Thyroid gland (tissue), 4 donors: ENCODE data around the gene VCPKMT.

ENCODE experiments used
- POLR2A ChIP-seq, 2 donors: fragments of 450-650 bp; IDR thresholded peaks; one replicate each; pipeline ENCODE4 v1.6.1; 2017; ENCODE audit warnings: antibody characterized with exemption in 2 of 2, mild to moderate bottlenecking in 2 of 2, moderate library complexity in 1 of 2
- TF ChIP-seq, protein P1 (sequence below), 6 experiments: fragments of 200-600 bp in 3 of 6; fragments of 450-650 bp in 3 of 6; sonication (generic) in 3 of 6; IDR thresholded peaks; one replicate each; pipeline ENCODE4 v1.5.1; 2016 to 2019; ENCODE audit warnings: antibody characterized with exemption in 6 of 6, mild to moderate bottlenecking in 2 of 6, inconsistent platforms in 1 of 6, moderate library complexity in 1 of 6

DNA sequence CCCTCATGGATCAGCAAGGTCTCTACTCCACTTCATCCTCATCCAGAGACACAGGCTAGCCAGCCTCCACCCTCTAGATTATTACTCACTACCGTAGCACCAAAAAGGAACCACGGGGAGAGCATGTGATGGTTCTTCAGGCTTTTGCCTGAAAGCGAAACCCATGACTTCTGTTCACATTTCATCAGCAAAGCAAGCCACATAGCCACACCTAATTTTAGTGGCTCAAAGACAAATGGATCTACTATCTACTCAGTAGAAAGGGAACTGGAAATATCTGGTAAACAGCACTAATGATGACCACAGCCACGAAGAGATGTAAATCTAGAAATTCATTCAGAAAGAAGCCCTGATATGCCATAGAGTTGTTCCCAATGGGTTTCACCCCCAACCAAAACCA, 51.4 kb downstream of the VCPKMT start:
- TF ChIP-seq, protein P1, sequence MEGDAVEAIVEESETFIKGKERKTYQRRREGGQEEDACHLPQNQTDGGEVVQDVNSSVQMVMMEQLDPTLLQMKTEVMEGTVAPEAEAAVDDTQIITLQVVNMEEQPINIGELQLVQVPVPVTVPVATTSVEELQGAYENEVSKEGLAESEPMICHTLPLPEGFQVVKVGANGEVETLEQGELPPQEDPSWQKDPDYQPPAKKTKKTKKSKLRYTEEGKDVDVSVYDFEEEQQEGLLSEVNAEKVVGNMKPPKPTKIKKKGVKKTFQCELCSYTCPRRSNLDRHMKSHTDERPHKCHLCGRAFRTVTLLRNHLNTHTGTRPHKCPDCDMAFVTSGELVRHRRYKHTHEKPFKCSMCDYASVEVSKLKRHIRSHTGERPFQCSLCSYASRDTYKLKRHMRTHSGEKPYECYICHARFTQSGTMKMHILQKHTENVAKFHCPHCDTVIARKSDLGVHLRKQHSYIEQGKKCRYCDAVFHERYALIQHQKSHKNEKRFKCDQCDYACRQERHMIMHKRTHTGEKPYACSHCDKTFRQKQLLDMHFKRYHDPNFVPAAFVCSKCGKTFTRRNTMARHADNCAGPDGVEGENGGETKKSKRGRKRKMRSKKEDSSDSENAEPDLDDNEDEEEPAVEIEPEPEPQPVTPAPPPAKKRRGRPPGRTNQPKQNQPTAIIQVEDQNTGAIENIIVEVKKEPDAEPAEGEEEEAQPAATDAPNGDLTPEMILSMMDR (IDR thresholded peaks at IDR 0.05): no peak
- no peak for TF ChIP-seq POLR2A (IDR thresholded peaks at IDR 0.05)
